Measurements from ENCODE around the gene SLC22A5. TPM values are rescaled to one million over a fixed set of nuclear protein-coding genes. Genes with fewer than 3 reads are reported as not detected.

The SLC22A5 gene
- total RNA-seq, 2 donors from 2014 or later, result 26.0 to 38.6 TPM

GRCh38 chr5:132429463-132430440 is 60.2 kb downstream of the SLC22A5 start:
- TF ChIP-seq CTCF (IDR thresholded peaks at IDR 0.05), result no peak
- Histone ChIP-seq H3K9me3 (no peaks in the 10 kb centered on the region), H3K4me1 (peaks cover 56% of the 10 kb centered on the region), H3K36me3 (no peaks in the 10 kb centered on the region), H3K27me3 (no peaks in the 10 kb centered on the region), H3K4me3 (no peak overlapping the region), H3K27ac (peak overlapping the region; percentile 94), H3K9ac (ENCODE audit: low read depth in 2 of 2, low read length in 2 of 2) (peak overlapping the region in 1 of 2 donors; percentile 91)
- intact Hi-C loops (cut with DNase I), result no loop called here
- DNase-seq, result no peak

DNA sequence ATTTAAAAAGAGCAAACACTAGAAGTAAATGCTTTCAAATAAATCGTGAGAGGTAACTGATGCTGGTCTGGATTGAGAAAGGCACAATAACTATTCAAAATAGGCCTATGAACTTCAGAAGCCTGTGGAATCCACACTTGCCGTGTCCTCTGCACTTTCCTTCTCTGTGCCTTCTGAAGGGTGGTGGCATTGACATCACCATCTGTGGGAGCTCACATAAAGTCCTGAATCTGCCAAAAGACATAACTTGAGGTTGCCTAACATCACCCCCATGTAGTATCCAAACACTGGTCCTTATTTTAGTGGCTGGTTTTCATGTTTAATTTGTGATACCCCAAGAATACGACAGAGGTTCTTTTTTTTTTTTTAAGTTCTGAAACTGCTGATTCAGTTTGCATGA is 61.2 kb downstream of the SLC22A5 start:
- DNase-seq, result no peak
- Histone ChIP-seq H3K27ac (peak overlapping the region; percentile 94), H3K4me3 (no peak overlapping the region), H3K4me1 (peaks cover 47% of the 10 kb centered on the region), H3K27me3 (no peaks in the 10 kb centered on the region), H3K36me3 (no peaks in the 10 kb centered on the region), H3K9ac (ENCODE audit: low read depth in 2 of 2, low read length in 2 of 2) (peak overlapping the region in 1 of 2 donors; percentile 44), H3K9me3 (no peaks in the 10 kb centered on the region)
- no peak for TF ChIP-seq CTCF (IDR thresholded peaks at IDR 0.05)
- intact Hi-C loops (cut with DNase I), result no loop called here

DNA sequence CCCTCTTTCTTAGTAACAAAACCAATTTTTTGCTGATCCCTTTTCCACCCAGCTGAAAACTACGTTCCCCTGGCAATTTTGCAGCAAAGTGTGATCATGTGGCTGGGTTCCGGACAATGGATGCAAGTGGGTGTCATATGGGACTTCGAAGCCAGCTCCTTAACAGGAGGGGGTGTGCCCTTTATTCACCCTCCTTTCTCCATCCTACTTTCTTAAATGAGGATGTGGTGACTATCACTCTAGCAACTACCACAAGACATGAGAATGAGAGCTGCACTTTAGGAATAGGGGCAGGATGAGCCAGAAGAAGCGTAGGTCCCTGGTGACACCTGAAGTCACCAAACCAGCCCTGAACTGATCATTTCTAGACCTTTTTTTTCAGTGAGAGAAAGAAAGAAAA is 62.1 kb downstream of the SLC22A5 start:
- no peak for DNase-seq
- H3K36me3 ChIP-seq, result no peaks in the 10 kb centered on the region
- H3K4me1 ChIP-seq, result peaks cover 39% of the 10 kb centered on the region
- H3K9ac ChIP-seq (ENCODE audit: low read depth in 2 of 2, low read length in 2 of 2), result no peak overlapping the region
- no peak overlapping the region for H3K27ac ChIP-seq
- TF ChIP-seq CTCF (IDR thresholded peaks at IDR 0.05), result no peak
- H3K4me3 ChIP-seq, result no peak overlapping the region
- no peaks in the 10 kb centered on the region for H3K9me3 ChIP-seq
- no peaks in the 10 kb centered on the region for H3K27me3 ChIP-seq
- intact Hi-C loops (cut with DNase I), result no loop called here

GRCh38 chr5:132433141-132433540 is 63.6 kb downstream of the SLC22A5 start:
- peaks cover 29% of the 10 kb centered on the region for H3K4me1 ChIP-seq
- no peak overlapping the region for H3K9ac ChIP-seq (ENCODE audit: low read depth in 2 of 2, low read length in 2 of 2)
- H3K9me3 ChIP-seq, result no peaks in the 10 kb centered on the region

More at GRCh38 chr5:132433141-132433540, 63.6 kb downstream of the SLC22A5 start:
- H3K36me3 ChIP-seq, result no peaks in the 10 kb centered on the region
- intact Hi-C loops (cut with DNase I), result no loop called here
- H3K4me3 ChIP-seq, result no peak overlapping the region
- H3K27ac ChIP-seq, result no peak overlapping the region
- no peaks in the 10 kb centered on the region for H3K27me3 ChIP-seq
- no peak for TF ChIP-seq CTCF (IDR thresholded peaks at IDR 0.05)
- DNase-seq, result no peak
